ENCODE measurements around the gene SLC25A31. TPM values are rescaled to one million over a fixed set of nuclear protein-coding genes. Genes with fewer than 3 reads are reported as not detected.

SLC25A31 gene
- polyA plus RNA-seq, 1 donor from 2014 or later = 0.28 TPM

DNA sequence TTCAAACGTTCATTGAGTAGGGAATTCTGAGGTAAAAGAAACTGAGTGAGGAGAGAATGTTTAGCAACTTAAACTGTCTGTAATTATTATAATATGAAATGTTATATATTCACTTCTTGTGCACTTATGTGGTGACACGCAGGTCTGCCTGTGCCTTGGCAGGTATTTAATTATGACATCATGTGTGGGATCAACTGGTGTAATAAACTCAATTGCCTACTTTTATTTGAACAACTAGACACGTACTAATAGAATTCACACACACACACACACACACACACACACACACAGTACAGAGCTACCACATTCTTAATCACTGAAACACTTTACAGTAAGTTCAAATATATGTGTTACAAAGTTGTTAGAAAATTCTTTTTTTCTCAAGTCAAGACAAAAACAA, 20.7 kb upstream of the SLC25A31 start:
- TF ChIP-seq SMC3 (conservative IDR thresholded peaks at IDR 0.05; ENCODE audit: poor library complexity) (no peak), RAD21 (conservative IDR thresholded peaks at IDR 0.05) (no peak), TAF1 (IDR thresholded peaks at IDR 0.05; ENCODE audit: low read depth) (no peak), MXI1 (conservative IDR thresholded peaks at IDR 0.05; ENCODE audit: poor library complexity, severe bottlenecking) (no peak), EP300 (conservative IDR thresholded peaks at IDR 0.05; ENCODE audit: poor library complexity, severe bottlenecking) (no peak), POLR2AphosphoS5 (IDR thresholded peaks at IDR 0.05) (no peak), EZH2 (IDR thresholded peaks at IDR 0.05; ENCODE audit: borderline replicate concordance, insufficient read depth, low read length, poor library complexity, severe bottlenecking) (no peak)
- TF ChIP-seq, protein P1, sequence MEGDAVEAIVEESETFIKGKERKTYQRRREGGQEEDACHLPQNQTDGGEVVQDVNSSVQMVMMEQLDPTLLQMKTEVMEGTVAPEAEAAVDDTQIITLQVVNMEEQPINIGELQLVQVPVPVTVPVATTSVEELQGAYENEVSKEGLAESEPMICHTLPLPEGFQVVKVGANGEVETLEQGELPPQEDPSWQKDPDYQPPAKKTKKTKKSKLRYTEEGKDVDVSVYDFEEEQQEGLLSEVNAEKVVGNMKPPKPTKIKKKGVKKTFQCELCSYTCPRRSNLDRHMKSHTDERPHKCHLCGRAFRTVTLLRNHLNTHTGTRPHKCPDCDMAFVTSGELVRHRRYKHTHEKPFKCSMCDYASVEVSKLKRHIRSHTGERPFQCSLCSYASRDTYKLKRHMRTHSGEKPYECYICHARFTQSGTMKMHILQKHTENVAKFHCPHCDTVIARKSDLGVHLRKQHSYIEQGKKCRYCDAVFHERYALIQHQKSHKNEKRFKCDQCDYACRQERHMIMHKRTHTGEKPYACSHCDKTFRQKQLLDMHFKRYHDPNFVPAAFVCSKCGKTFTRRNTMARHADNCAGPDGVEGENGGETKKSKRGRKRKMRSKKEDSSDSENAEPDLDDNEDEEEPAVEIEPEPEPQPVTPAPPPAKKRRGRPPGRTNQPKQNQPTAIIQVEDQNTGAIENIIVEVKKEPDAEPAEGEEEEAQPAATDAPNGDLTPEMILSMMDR (IDR thresholded peaks at IDR 0.05; ENCODE audit: poor library complexity, severe bottlenecking) = no peak
- TF ChIP-seq, protein P2, sequence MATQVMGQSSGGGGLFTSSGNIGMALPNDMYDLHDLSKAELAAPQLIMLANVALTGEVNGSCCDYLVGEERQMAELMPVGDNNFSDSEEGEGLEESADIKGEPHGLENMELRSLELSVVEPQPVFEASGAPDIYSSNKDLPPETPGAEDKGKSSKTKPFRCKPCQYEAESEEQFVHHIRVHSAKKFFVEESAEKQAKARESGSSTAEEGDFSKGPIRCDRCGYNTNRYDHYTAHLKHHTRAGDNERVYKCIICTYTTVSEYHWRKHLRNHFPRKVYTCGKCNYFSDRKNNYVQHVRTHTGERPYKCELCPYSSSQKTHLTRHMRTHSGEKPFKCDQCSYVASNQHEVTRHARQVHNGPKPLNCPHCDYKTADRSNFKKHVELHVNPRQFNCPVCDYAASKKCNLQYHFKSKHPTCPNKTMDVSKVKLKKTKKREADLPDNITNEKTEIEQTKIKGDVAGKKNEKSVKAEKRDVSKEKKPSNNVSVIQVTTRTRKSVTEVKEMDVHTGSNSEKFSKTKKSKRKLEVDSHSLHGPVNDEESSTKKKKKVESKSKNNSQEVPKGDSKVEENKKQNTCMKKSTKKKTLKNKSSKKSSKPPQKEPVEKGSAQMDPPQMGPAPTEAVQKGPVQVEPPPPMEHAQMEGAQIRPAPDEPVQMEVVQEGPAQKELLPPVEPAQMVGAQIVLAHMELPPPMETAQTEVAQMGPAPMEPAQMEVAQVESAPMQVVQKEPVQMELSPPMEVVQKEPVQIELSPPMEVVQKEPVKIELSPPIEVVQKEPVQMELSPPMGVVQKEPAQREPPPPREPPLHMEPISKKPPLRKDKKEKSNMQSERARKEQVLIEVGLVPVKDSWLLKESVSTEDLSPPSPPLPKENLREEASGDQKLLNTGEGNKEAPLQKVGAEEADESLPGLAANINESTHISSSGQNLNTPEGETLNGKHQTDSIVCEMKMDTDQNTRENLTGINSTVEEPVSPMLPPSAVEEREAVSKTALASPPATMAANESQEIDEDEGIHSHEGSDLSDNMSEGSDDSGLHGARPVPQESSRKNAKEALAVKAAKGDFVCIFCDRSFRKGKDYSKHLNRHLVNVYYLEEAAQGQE (IDR thresholded peaks at IDR 0.05; ENCODE audit: borderline replicate concordance) = no peak
- no peaks in the 10 kb centered on the region for H3K79me2 ChIP-seq (replicated peaks; ENCODE audit: insufficient read depth, low read length)
- no peaks in the 10 kb centered on the region for H4K20me1 ChIP-seq (ENCODE audit: insufficient read depth)
- H3K4me3 ChIP-seq (ENCODE audit: low read length) = no peak overlapping the region
- H3K9ac ChIP-seq (ENCODE audit: low read length) = no peak overlapping the region
- no peaks in the 10 kb centered on the region for H3K9me3 ChIP-seq (ENCODE audit: low read length)
- H3F3A ChIP-seq (ENCODE audit: insufficient read depth, low read length, poor library complexity, severe bottlenecking) = no peaks in the 10 kb centered on the region
- H3K9me2 ChIP-seq (ENCODE audit: insufficient read depth, low read length) = no peaks in the 10 kb centered on the region
- no peak overlapping the region for H2AFZ ChIP-seq (ENCODE audit: low read depth, low read length)
- no peak overlapping the region for H3K27ac ChIP-seq (ENCODE audit: low read length)
- H3K4me2 ChIP-seq (ENCODE audit: low read length) = no peak overlapping the region
- H3K36me3 ChIP-seq (ENCODE audit: insufficient read depth, low read length) = peaks cover 8% of the 10 kb centered on the region
- H3K27me3 ChIP-seq (ENCODE audit: insufficient read depth, low read depth, low read length) = no peaks in the 10 kb centered on the region

DNA sequence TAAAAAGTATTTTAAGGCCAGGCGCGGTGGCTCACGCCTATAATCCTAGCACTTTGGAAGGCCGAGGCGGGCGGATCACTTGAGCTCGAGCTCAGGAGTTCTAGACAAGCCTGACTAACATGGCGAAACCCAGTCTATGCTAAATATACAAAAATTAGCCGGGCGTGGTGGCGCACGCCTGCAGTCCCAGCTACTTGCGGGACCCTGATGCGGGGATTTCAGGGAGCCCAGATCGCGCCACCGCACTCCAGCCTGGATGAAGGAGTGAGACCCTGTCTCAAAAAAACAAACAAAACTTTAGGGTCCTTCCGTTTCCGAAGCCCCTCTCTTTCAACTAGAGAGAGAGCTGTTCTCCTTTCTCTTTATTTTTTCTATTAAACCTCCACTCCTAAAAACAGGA, 1.2 kb downstream of the SLC25A31 start:
- H3K36me3 ChIP-seq (ENCODE audit: insufficient read depth, low read length) = no peaks in the 10 kb centered on the region
- no peak overlapping the region for H3K4me3 ChIP-seq (ENCODE audit: low read length)
- no peak overlapping the region for H2AFZ ChIP-seq (ENCODE audit: low read depth, low read length)
- H4K20me1 ChIP-seq (ENCODE audit: insufficient read depth) = no peaks in the 10 kb centered on the region
- TF ChIP-seq, protein P1 (IDR thresholded peaks at IDR 0.05; ENCODE audit: poor library complexity, severe bottlenecking) = no peak
- TF ChIP-seq RAD21 (conservative IDR thresholded peaks at IDR 0.05) (no peak), MXI1 (conservative IDR thresholded peaks at IDR 0.05; ENCODE audit: poor library complexity, severe bottlenecking) (no peak), EP300 (conservative IDR thresholded peaks at IDR 0.05; ENCODE audit: poor library complexity, severe bottlenecking) (no peak), POLR2AphosphoS5 (IDR thresholded peaks at IDR 0.05) (no peak), EZH2 (IDR thresholded peaks at IDR 0.05; ENCODE audit: borderline replicate concordance, insufficient read depth, low read length, poor library complexity, severe bottlenecking) (no peak), TAF1 (IDR thresholded peaks at IDR 0.05; ENCODE audit: low read depth) (no peak), SMC3 (conservative IDR thresholded peaks at IDR 0.05; ENCODE audit: poor library complexity) (no peak)
- TF ChIP-seq, protein P2 (IDR thresholded peaks at IDR 0.05; ENCODE audit: borderline replicate concordance) = no peak
- no peak overlapping the region for H3K4me2 ChIP-seq (ENCODE audit: low read length)
- H3K79me2 ChIP-seq (replicated peaks; ENCODE audit: insufficient read depth, low read length) = no peaks in the 10 kb centered on the region
- H3K27ac ChIP-seq (ENCODE audit: low read length) = no peak overlapping the region
- no peaks in the 10 kb centered on the region for H3F3A ChIP-seq (ENCODE audit: insufficient read depth, low read length, poor library complexity, severe bottlenecking)
- H3K9me3 ChIP-seq (ENCODE audit: low read length) = no peaks in the 10 kb centered on the region
- H3K9ac ChIP-seq (ENCODE audit: low read length) = no peak overlapping the region
- no peaks in the 10 kb centered on the region for H3K9me2 ChIP-seq (ENCODE audit: insufficient read depth, low read length)
- no peaks in the 10 kb centered on the region for H3K27me3 ChIP-seq (ENCODE audit: insufficient read depth, low read depth, low read length)
